Suprapubic skin (tissue), 4 donors: Measurements from ENCODE around the gene IGLL5.

ENCODE experiments used
- CTCF ChIP-seq, 2 donors: fragments of 200-600 bp in 1 of 2; fragments of 450-650 bp in 1 of 2; sonication (generic) in 1 of 2; IDR thresholded peaks; one replicate each; pipeline ENCODE4 v1.5.1; 2016 to 2019; ENCODE audit warnings: antibody characterized with exemption in 2 of 2, mild to moderate bottlenecking in 1 of 2, moderate library complexity in 1 of 2
- POLR2A ChIP-seq, 2 donors: fragments of 450-650 bp; IDR thresholded peaks; one replicate each; pipeline ENCODE4 v1.6.1; 2017; ENCODE audit warnings: antibody characterized with exemption in 2 of 2, mild to moderate bottlenecking in 2 of 2, moderate library complexity in 2 of 2
- POLR2AphosphoS5 ChIP-seq, 3 donors: sonication (generic); formaldehyde crosslinking; IDR thresholded peaks; one replicate each; pipeline ENCODE4 v1.6.1; 2017; ENCODE audit warnings: antibody characterized with exemption in 3 of 3

- TF ChIP-seq POLR2A (IDR thresholded peaks at IDR 0.05) (no peak), POLR2AphosphoS5 (IDR thresholded peaks at IDR 0.05) (no peak), CTCF (IDR thresholded peaks at IDR 0.05) (no peak)
Measured at GRCh38 chr22:22887621-22888503, at the start of gene IGLL5.
